Epithelial cell of proximal tubule (primary cell): Measurements from ENCODE around the gene C16orf90. TPM values are rescaled to one million over a fixed set of nuclear protein-coding genes. Genes with fewer than 3 reads are reported as not detected.

ENCODE experiments used
- DNase-seq: peaks from one replicate; pipeline ENCODE4 v3.0.0-alpha.2; 2011; ENCODE audit warnings: low read depth
- H3K4me3 ChIP-seq: 2 replicates; pipeline ENCODE4 v1.5.1; 2011; ENCODE audit warnings: low read depth, mild to moderate bottlenecking, low read length
- total RNA-seq: library from RNA; depleted of rRNA; stranded (reverse); fragments of >200 nt; gene quantifications from 2 replicates; pipeline ENCODE4 v1.2.3, GENCODE V29; 2015
- TF ChIP-seq, protein P1 (sequence below): conservative IDR thresholded peaks from 2 replicates; pipeline ENCODE4 v1.5.1; 2012; ENCODE audit warnings: low read depth, mild to moderate bottlenecking, low read length

The C16orf90 gene
- total RNA-seq, 1 donor from 2014 or later, result not detected

DNA sequence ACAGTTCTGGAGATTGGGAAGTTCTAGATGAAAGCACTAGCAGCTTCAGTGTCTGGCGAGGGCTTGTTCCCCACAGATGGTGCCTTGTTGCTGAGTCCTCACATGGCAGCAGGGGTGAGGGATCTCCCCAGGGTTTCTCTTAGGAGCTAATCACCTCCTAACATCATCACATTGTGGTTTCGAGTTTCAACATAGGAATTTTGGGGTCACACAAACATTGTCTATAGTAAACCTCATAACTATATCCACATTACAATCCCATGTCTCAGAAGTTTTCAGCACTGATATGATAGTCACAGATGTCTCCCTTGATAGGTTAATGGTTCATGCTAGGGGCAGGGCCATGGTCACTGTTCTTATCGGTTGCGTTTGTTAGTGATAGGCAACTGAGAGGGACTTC is 19.3 kb upstream of the C16orf90 start:
- H3K4me3 ChIP-seq, result no peak overlapping the region
- TF ChIP-seq, protein P1, sequence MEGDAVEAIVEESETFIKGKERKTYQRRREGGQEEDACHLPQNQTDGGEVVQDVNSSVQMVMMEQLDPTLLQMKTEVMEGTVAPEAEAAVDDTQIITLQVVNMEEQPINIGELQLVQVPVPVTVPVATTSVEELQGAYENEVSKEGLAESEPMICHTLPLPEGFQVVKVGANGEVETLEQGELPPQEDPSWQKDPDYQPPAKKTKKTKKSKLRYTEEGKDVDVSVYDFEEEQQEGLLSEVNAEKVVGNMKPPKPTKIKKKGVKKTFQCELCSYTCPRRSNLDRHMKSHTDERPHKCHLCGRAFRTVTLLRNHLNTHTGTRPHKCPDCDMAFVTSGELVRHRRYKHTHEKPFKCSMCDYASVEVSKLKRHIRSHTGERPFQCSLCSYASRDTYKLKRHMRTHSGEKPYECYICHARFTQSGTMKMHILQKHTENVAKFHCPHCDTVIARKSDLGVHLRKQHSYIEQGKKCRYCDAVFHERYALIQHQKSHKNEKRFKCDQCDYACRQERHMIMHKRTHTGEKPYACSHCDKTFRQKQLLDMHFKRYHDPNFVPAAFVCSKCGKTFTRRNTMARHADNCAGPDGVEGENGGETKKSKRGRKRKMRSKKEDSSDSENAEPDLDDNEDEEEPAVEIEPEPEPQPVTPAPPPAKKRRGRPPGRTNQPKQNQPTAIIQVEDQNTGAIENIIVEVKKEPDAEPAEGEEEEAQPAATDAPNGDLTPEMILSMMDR, result no peak
- no peak for DNase-seq

DNA sequence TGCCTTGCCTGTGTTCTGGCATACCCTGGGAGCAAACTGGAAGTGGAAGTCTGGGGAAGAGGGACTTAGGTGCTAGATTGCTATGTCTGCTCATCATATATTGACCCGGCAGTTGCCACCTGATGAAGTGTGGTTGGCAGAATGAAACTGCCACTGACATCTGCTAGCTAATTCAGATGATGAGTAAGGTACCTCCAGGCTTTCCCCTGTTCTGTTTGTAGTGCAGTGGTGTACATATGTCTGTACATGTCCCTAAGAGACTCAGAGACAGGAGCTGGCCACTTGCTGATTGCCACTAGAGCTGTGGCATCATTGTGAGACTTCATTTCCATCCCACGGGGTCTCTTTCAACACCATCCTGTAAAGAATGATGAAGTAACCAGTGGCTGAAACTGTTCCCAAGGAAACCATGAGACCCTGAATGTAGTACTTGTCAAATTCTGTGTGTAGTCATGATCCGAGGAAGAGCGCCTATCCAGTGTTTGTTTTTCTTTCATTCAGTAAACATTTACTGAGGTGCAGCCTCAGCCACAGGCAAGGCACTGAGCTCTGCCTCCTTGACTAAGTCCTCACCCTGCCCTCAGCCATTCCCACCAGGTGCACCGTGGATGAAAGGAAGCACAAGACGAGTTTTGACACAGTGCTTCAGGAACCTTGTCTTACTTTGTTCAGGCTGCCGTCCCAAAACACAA is 18.7 kb upstream of the C16orf90 start:
- no peak overlapping the region for H3K4me3 ChIP-seq
- DNase-seq, result no peak
- TF ChIP-seq, protein P1, result no peak

DNA sequence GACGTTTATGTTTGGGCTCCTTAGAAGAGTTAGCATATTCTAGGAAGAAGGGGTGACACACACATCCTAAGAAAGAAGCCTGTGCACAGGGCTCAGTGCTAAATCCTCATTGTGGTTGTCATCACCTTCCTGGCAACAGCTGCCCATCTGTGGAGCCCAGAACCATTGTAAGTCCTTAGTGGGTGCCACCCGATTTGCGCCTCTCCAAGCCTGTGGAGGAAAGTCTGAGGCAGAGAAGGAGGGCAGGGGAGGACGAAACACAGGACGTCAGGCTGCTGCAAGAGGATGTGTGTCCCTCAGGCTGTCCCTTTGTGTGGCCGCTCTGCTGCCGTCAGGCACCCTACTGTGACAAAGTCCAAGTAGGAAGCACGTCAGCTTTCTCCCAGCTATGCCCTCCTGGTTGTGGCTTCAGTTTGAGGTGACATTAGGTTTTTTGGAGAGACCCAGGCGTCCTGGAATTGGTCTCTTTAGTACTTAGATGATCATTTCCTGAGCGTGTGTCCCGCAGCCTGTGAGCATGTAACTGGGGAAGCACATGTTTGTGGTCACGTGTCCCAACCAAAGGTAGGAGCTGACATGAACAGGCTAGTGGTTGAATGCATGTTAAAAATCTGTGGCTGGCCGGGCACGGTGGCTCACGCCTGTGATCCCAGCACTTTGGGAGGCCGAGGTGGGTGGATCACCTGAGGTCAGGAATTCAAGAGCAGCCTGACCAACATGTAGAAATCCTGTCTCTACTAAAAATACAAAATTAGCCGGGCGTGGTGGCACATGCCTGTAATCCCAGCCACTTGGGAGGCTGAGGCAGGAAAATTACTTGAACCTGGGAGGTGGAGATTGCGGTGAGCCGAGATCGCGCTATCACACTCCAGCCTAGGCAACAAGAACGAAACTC is 16.2 kb upstream of the C16orf90 start:
- DNase-seq, result no peak
- TF ChIP-seq, protein P1, result no peak
- H3K4me3 ChIP-seq, result no peak overlapping the region

DNA sequence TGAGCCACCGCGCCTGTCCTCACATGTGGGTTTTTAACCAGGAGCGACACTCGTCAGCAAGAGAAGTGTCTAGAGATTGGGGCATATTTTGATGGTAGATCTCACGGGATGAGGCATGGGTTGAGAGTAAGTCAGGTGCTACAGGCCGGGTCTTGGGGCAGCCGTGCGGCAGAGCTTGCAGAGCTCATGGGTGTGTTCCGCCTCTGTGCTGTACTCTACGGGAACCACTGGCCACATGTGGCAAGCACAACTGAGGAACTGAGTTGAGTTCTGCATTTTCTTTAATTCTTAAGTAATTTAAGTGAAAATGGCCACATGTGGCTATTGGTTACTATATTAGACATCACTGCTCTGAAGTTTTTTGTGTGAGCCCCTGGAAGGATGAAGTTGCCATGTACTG is 15.1 kb upstream of the C16orf90 start:
- TF ChIP-seq, protein P1, result no peak
- H3K4me3 ChIP-seq, result no peak overlapping the region
- DNase-seq, result no peak

DNA sequence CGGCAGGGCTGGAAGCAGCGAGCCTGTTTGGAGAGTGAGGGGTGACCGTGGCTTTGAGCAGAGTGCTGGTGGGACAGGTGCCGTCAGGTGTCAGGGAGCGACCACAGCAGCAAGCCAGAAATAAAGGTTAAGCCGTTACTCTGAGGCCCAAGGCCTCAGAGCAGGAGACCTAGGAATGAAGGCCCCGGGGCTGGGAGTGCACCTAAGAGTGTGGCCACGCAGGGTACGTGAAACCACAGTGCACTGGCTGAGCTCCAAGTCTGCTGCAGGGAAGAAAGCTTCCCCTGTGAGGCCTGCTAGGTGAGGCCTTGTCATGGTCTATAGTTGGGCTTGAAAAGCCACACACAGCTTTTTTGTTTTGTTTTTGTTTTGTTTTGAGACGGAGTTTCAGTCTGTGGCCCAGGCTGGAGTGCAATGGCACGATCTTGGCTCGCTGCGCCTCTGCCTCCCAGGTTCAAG is 14.2 kb upstream of the C16orf90 start:
- TF ChIP-seq, protein P1, result no peak
- H3K4me3 ChIP-seq, result no peak overlapping the region
- DNase-seq, result no peak

DNA sequence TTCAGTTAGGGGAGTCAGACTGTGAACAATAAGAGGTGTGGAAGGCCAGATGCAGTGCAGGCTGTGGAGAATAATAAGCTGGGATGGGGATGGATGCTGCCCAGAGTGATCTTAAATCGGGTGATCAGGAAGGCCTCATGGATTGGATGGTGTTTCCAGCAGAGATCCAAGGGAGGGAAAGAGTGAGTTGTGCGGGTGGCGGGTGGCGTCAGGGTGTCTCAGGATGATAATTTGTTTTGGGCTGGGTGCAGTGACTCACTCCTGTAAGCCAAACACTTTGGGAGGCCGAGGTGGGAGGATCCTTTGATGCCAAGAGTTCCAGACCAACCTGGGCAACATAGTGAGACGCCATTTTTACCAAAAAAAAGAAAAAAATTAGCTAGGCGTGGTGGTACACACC is 13.4 kb upstream of the C16orf90 start:
- TF ChIP-seq, protein P1, result no peak
- H3K4me3 ChIP-seq, result no peak overlapping the region
- DNase-seq, result no peak
